SK-N-SH treated with all-trans-retinoic acid at 6 μM for 48 hours (cell line): ENCODE measurements around the gene BCAS4.

Source experiments
- ATAC-seq: fragments of 200-7000 bp; cut with Tn5 transposase; 3 replicates; pipeline ENCODE4 v1.9.1; 2020; ENCODE audit warnings: mild to moderate bottlenecking, moderate library complexity
- ARNTL ChIP-seq: fragments of 450-650 bp; formaldehyde crosslinking; IDR thresholded peaks from 2 replicates; pipeline ENCODE4 v1.5.0; 2020; ENCODE audit warnings: low read depth, mild to moderate bottlenecking, moderate library complexity, borderline replicate concordance
- BACH2 ChIP-seq: fragments of 250-450 bp; sonication (Bioruptor Pico); IDR thresholded peaks from 2 replicates; pipeline ENCODE4 v1.9.0; 2021; ENCODE audit warnings: mild to moderate bottlenecking, borderline replicate concordance
- CREB5 ChIP-seq: fragments of 250-450 bp; sonication (Bioruptor Pico); IDR thresholded peaks from 2 replicates; pipeline ENCODE4 v1.5.1; 2020; ENCODE audit warnings: low read depth, mild to moderate bottlenecking, moderate library complexity
- CSDC2 ChIP-seq: fragments of 250-450 bp; sonication (Bioruptor Pico); IDR thresholded peaks from 2 replicates; pipeline ENCODE4 v1.5.0; 2020; ENCODE audit warnings: mild to moderate bottlenecking, moderate library complexity
- CSRNP3 ChIP-seq: fragments of 250-450 bp; sonication (Bioruptor Pico); IDR thresholded peaks from 2 replicates; pipeline ENCODE4 v1.5.1; 2021; ENCODE audit warnings: mild to moderate bottlenecking, moderate library complexity
- ESRRG ChIP-seq: fragments of 250-450 bp; sonication (Bioruptor Pico); IDR thresholded peaks from 2 replicates; pipeline ENCODE4 v1.6.1; 2021; ENCODE audit warnings: mild to moderate bottlenecking
- GLIS3 ChIP-seq: fragments of 250-450 bp; sonication (Bioruptor Pico); IDR thresholded peaks from 2 replicates; pipeline ENCODE4 v1.5.0; 2020; ENCODE audit warnings: mild to moderate bottlenecking, moderate library complexity
- ISL1 ChIP-seq: fragments of 250-450 bp; sonication (Bioruptor Pico); IDR thresholded peaks from 2 replicates; pipeline ENCODE4 v2.1.2; 2022; ENCODE audit warnings: mild to moderate bottlenecking, moderate library complexity
- OSR1 ChIP-seq: fragments of 250-450 bp; sonication (Bioruptor Pico); IDR thresholded peaks from 2 replicates; pipeline ENCODE4 v1.8.0; 2022; ENCODE audit warnings: moderate library complexity, mild to moderate bottlenecking, inconsistent platforms
- PPARA ChIP-seq: fragments of 250-450 bp; sonication (Bioruptor Pico); IDR thresholded peaks from 2 replicates; pipeline ENCODE4 v1.5.0; 2020; ENCODE audit warnings: mild to moderate bottlenecking, borderline replicate concordance
- RARB ChIP-seq: fragments of 250-450 bp; sonication (Bioruptor Pico); IDR thresholded peaks from 2 replicates; pipeline ENCODE4 v1.8.0; 2021; ENCODE audit warnings: mild to moderate bottlenecking, moderate library complexity
- TCF4 ChIP-seq: fragments of 250-450 bp; sonication (Bioruptor Pico); IDR thresholded peaks from 2 replicates; pipeline ENCODE4 v1.8.0; 2021; ENCODE audit warnings: mild to moderate bottlenecking, moderate library complexity, borderline replicate concordance
- TOX ChIP-seq: fragments of 250-450 bp; sonication (Bioruptor Pico); IDR thresholded peaks from 2 replicates; pipeline ENCODE4 v1.8.0; 2021; ENCODE audit warnings: mild to moderate bottlenecking, moderate library complexity, borderline replicate concordance
- ZC3H10 ChIP-seq: fragments of 250-450 bp; sonication (Bioruptor Pico); IDR thresholded peaks from 2 replicates; pipeline ENCODE4 v1.5.1; 2021; ENCODE audit warnings: mild to moderate bottlenecking, moderate library complexity
- ZFP3 ChIP-seq: fragments of 250-450 bp; sonication (Bioruptor Pico); IDR thresholded peaks from 2 replicates; pipeline ENCODE4 v1.5.0; 2020; ENCODE audit warnings: mild to moderate bottlenecking, moderate library complexity
- ZFP30 ChIP-seq: fragments of 450-650 bp; formaldehyde crosslinking; IDR thresholded peaks from 2 replicates; pipeline ENCODE4 v1.5.0; 2022; ENCODE audit warnings: mild to moderate bottlenecking, moderate library complexity
- ZNF565 ChIP-seq: fragments of 450-650 bp; formaldehyde crosslinking; conservative IDR thresholded peaks from 2 replicates; pipeline ENCODE4 v1.5.0; 2020; ENCODE audit warnings: low read depth, mild to moderate bottlenecking, moderate library complexity
- ZNF70 ChIP-seq: fragments of 450-650 bp; formaldehyde crosslinking; IDR thresholded peaks from 2 replicates; pipeline ENCODE4 v1.5.0; 2020; ENCODE audit warnings: mild to moderate bottlenecking, moderate library complexity
- ZNF8 ChIP-seq: fragments of 450-650 bp; formaldehyde crosslinking; IDR thresholded peaks from 2 replicates; pipeline ENCODE4 v1.5.0; 2020; ENCODE audit warnings: mild to moderate bottlenecking, moderate library complexity
- TF ChIP-seq, protein P1 (sequence below): fragments of 250-450 bp; sonication (Bioruptor Pico); IDR thresholded peaks from 2 replicates; pipeline ENCODE4 v1.5.0; 2020; ENCODE audit warnings: mild to moderate bottlenecking, moderate library complexity

Gene BCAS4

GRCh38 chr20:50845566-50846215 lies 50.8 kb downstream of the BCAS4 start:
- TF ChIP-seq CSRNP3 (CRISPR knock-in tag) = no peak
- no peak for TF ChIP-seq GLIS3
- TF ChIP-seq ZFP30 (CRISPR knock-in tag) = no peak
- no peak for TF ChIP-seq ISL1 (CRISPR knock-in tag)
- no peak for TF ChIP-seq ZNF565 (CRISPR knock-in tag)
- no peak for TF ChIP-seq TOX (CRISPR knock-in tag)
- no peak for TF ChIP-seq ZC3H10 (CRISPR knock-in tag)
- TF ChIP-seq ZFP3 (CRISPR knock-in tag) = no peak
- no peak for TF ChIP-seq TCF4 (CRISPR knock-in tag)
- no peak for TF ChIP-seq CSDC2 (CRISPR knock-in tag)
- TF ChIP-seq ESRRG = no peak
- TF ChIP-seq OSR1 (CRISPR knock-in tag) = no peak
- no peak for TF ChIP-seq BACH2 (CRISPR knock-in tag)
- no peak for TF ChIP-seq RARB (CRISPR knock-in tag)
- TF ChIP-seq CREB5 = no peak
- TF ChIP-seq ZNF8 (CRISPR knock-in tag) = no peak
- no peak for TF ChIP-seq ARNTL
- TF ChIP-seq, all 23 proteins: peak for 0
- ATAC-seq = no peak

GRCh38 chr20:50848341-50848808 lies 53.5 kb downstream of the BCAS4 start:
- TF ChIP-seq, protein P1, sequence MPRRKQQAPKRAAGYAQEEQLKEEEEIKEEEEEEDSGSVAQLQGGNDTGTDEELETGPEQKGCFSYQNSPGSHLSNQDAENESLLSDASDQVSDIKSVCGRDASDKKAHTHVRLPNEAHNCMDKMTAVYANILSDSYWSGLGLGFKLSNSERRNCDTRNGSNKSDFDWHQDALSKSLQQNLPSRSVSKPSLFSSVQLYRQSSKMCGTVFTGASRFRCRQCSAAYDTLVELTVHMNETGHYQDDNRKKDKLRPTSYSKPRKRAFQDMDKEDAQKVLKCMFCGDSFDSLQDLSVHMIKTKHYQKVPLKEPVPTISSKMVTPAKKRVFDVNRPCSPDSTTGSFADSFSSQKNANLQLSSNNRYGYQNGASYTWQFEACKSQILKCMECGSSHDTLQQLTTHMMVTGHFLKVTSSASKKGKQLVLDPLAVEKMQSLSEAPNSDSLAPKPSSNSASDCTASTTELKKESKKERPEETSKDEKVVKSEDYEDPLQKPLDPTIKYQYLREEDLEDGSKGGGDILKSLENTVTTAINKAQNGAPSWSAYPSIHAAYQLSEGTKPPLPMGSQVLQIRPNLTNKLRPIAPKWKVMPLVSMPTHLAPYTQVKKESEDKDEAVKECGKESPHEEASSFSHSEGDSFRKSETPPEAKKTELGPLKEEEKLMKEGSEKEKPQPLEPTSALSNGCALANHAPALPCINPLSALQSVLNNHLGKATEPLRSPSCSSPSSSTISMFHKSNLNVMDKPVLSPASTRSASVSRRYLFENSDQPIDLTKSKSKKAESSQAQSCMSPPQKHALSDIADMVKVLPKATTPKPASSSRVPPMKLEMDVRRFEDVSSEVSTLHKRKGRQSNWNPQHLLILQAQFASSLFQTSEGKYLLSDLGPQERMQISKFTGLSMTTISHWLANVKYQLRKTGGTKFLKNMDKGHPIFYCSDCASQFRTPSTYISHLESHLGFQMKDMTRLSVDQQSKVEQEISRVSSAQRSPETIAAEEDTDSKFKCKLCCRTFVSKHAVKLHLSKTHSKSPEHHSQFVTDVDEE (CRISPR knock-in tag) = no peak
- TF ChIP-seq ZC3H10 (CRISPR knock-in tag) (no peak), CSRNP3 (CRISPR knock-in tag) (no peak), TCF4 (CRISPR knock-in tag) (no peak)
- ATAC-seq = peak; percentile 30

DNA sequence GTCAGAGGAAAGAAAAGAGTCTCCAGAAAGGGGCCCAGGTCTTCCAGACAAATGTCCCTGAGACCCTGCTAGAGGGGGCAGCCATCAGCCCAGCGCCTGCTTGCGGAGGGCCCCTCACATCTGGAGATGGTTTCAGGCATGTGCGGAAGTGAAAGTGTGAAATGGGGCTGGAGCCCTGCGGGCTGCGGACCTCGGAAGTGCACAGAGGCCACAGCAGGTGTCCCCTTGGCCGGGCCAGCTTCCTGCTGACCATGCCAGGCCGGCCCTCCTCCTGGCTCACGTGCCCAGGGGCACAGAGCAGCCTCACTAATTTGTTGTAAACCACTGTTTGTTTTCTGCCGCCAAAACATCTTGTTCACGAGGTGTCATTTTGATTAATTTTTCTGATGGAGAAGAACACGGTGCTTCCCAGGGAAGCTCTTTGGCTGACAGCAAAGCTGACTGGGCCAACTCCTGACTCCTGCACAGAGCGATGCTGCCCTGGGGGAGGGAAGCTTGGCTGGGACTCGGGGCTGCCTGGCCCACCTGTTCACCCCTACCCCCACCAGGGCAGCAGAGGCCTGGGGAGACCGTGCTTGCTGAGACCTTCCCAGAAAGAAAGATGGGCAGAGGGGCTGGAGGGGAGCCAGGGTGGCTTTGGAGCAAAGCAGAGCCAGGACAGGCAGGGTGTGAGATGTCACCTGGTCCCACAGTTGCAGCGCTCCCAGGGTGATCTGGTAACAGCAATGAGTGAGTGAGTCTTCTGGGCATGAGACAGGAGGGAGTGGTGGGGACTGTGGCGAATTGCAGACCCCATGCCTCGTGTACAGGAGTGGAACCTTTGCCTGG lies 54.2 kb downstream of the BCAS4 start:
- peak; percentile 14; the same call in 2 of the 3 replicates for ATAC-seq
- TF ChIP-seq RARB (CRISPR knock-in tag) = no peak
- no peak for TF ChIP-seq PPARA (CRISPR knock-in tag)

DNA sequence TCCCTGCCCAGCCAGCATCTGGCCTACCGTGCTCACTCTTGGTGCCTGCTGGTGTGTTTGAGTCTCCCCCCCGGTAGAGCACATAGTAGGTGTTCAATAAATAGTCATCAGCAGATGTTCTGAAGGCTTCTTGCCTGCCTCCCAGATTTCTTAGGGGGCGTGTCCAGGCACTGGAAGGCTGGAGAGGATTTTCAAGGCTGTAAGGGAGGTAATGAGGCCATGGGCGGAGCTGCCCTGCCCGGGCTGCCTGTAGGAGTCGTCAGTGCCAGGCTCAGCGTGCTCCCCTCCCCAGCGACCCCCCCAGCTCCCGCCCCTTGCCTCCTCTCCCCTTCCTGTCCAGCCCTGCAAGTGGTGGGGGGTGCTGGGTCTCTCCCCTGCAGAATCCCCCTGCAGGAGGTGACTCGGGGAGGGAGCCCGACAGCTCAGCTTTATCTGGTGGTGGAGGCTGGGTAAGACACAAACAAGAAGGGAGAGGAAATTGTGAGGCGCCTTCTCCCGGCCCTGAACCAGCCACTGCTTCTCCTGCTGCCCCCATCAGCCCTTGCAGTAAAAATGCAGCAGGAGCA lies 55.9 kb downstream of the BCAS4 start:
- no peak for TF ChIP-seq BACH2 (CRISPR knock-in tag)
- no peak for TF ChIP-seq PPARA (CRISPR knock-in tag)
- no peak for TF ChIP-seq GLIS3
- TF ChIP-seq ZNF70 = no peak
- ATAC-seq = no peak
